Liver (tissue), 9 donors: ENCODE measurements around the gene YY1. TPM values are rescaled to one million over a fixed set of nuclear protein-coding genes. Genes with fewer than 3 reads are reported as not detected.

ENCODE experiments used
- DNase-seq: peaks from one replicate; pipeline ENCODE4 v3.0.0-alpha.2; 2017; ENCODE audit warnings: low spot score
- H3K27ac ChIP-seq, 2 donors: one replicate each; pipeline ENCODE4 v1.7.0; 2013; ENCODE audit warnings: inconsistent platforms in 2 of 2, low read length in 2 of 2, control low read depth in 1 of 2, low read depth in 1 of 2, mild to moderate bottlenecking in 1 of 2
- H3K27me3 ChIP-seq, 4 donors: one replicate each; pipeline versions ENCODE4 v1.6.1 to v1.7.0; 2013; ENCODE audit warnings: low read length in 3 of 4, inconsistent platforms in 1 of 4, mild to moderate bottlenecking in 1 of 4, moderate library complexity in 1 of 4; ENCODE audit not compliant: control insufficient read depth in 4 of 4, insufficient read depth in 4 of 4
- H3K36me3 ChIP-seq, 4 donors: one replicate each; pipeline versions ENCODE4 v1.6.1 to v1.7.0; 2013; ENCODE audit warnings: low read length in 3 of 4, mild to moderate bottlenecking in 3 of 4, low read depth in 1 of 4, moderate library complexity in 1 of 4; ENCODE audit not compliant: control insufficient read depth in 4 of 4, insufficient read depth in 3 of 4
- H3K4me1 ChIP-seq, 4 donors: one replicate each; pipeline versions ENCODE4 v1.6.1 to v1.7.0; 2013; ENCODE audit warnings: low read length in 3 of 4, mild to moderate bottlenecking in 3 of 4, moderate library complexity in 1 of 4; ENCODE audit not compliant: control insufficient read depth in 4 of 4, insufficient read depth in 4 of 4
- H3K4me3 ChIP-seq, 3 donors: one replicate each; pipeline versions ENCODE4 v1.6.1 to v1.7.0; 2013; ENCODE audit warnings: low read length in 3 of 3, control low read depth in 1 of 3, low read depth in 1 of 3, mild to moderate bottlenecking in 1 of 3
- H3K9ac ChIP-seq, 2 donors: one replicate each; pipeline ENCODE4 v1.7.0; 2013; ENCODE audit warnings: low read length in 2 of 2, mild to moderate bottlenecking in 2 of 2, moderate library complexity in 2 of 2, control low read depth in 1 of 2, low read depth in 1 of 2
- H3K9me3 ChIP-seq, 4 donors: one replicate each; pipeline versions ENCODE4 v1.6.1 to v1.7.0; 2013; ENCODE audit warnings: low read length in 3 of 4; ENCODE audit not compliant: control insufficient read depth in 4 of 4
- ATF3 ChIP-seq: IDR thresholded peaks from 2 replicates; pipeline ENCODE4 v1.6.1; 2016; ENCODE audit warnings: antibody characterized with exemption
- CTCF ChIP-seq: fragments of 150-350 bp; IDR thresholded peaks from 2 replicates; pipeline ENCODE4 v1.5.1; 2017; ENCODE audit warnings: improper control_type of control experiment, low read depth, low read length; ENCODE audit not compliant: missing input control
- EGR1 ChIP-seq, 2 donors: IDR thresholded peaks; 2 replicates each; pipeline ENCODE4 v1.6.1; 2016 to 2018; ENCODE audit warnings: antibody characterized with exemption in 2 of 2, low read depth in 2 of 2
- FOXA1 ChIP-seq: IDR thresholded peaks from 2 replicates; pipeline ENCODE4 v1.6.1; 2016; ENCODE audit warnings: antibody characterized with exemption
- FOXA2 ChIP-seq: IDR thresholded peaks from 2 replicates; pipeline ENCODE4 v1.6.1; 2016; ENCODE audit warnings: antibody characterized with exemption
- GABPA ChIP-seq, 2 donors: IDR thresholded peaks in 1 of 2; conservative IDR thresholded peaks in 1 of 2; 2 replicates each; pipeline ENCODE4 v1.6.1; 2016; ENCODE audit warnings: antibody characterized with exemption in 2 of 2, mild to moderate bottlenecking in 1 of 2, moderate library complexity in 1 of 2
- HNF4A ChIP-seq, 2 donors: conservative IDR thresholded peaks; 2 replicates each; pipeline ENCODE4 v1.6.1; 2016; ENCODE audit warnings: antibody characterized with exemption in 2 of 2, mild to moderate bottlenecking in 2 of 2
- JUND ChIP-seq, 2 donors: IDR thresholded peaks; 2 replicates each; pipeline ENCODE4 v1.6.1; 2016; ENCODE audit warnings: antibody characterized with exemption in 2 of 2
- MAX ChIP-seq: IDR thresholded peaks from 2 replicates; pipeline ENCODE4 v1.6.1; 2016; ENCODE audit warnings: antibody characterized with exemption
- NR2F2 ChIP-seq: IDR thresholded peaks from 2 replicates; pipeline ENCODE4 v1.6.1; 2016; ENCODE audit warnings: antibody characterized with exemption
- RAD21 ChIP-seq, 2 donors: IDR thresholded peaks; 2 replicates each; pipeline ENCODE4 v1.6.1; 2016; ENCODE audit warnings: antibody characterized with exemption in 2 of 2, mild to moderate bottlenecking in 2 of 2
- REST ChIP-seq: IDR thresholded peaks from 2 replicates; pipeline ENCODE4 v1.6.1; 2016; ENCODE audit warnings: antibody characterized with exemption, mild to moderate bottlenecking
- RXRA ChIP-seq, 2 donors: IDR thresholded peaks; 2 replicates each; pipeline ENCODE4 v1.6.1; 2017 to 2018; ENCODE audit warnings: antibody characterized with exemption in 2 of 2, mild to moderate bottlenecking in 1 of 2
- SP1 ChIP-seq: IDR thresholded peaks from 2 replicates; pipeline ENCODE4 v1.6.1; 2018; ENCODE audit warnings: antibody characterized with exemption, mild to moderate bottlenecking
- TAF1 ChIP-seq: conservative IDR thresholded peaks from 2 replicates; pipeline ENCODE4 v1.6.1; 2016; ENCODE audit warnings: antibody characterized with exemption, mild to moderate bottlenecking
- YY1 ChIP-seq: IDR thresholded peaks from 2 replicates; pipeline ENCODE4 v1.6.1; 2016; ENCODE audit warnings: antibody characterized with exemption, mild to moderate bottlenecking
- ZBTB33 ChIP-seq: IDR thresholded peaks from 2 replicates; pipeline ENCODE4 v1.6.1; 2016; ENCODE audit warnings: antibody characterized with exemption
- WGBS: extraction: QIAGEN DNeasy Blood & Tissue Kit; methylation state at CpG from one replicate; pipeline ENCODE4 v1.1.7; 2013; 5-methylcytosine and 5-hydroxymethylcytosine counted together
- polyA plus RNA-seq, 2 donors: library from polyadenylated mRNA; stranded (reverse) in 1 of 2; unstranded in 1 of 2; fragments of 200-250 nt in 1 of 2; fragments of >200 nt in 1 of 2; fragmentation: Nextera tagmentation in 1 of 2; extraction: Ambion mirVana in 1 of 2; gene quantifications; one replicate each; pipeline versions ENCODE4 v1.2.1 to v1.2.3, GENCODE V29; 2013 to 2015
- total RNA-seq, 2 donors: library from RNA; depleted of rRNA; stranded (reverse); fragments of >200 nt; gene quantifications; one replicate each; pipeline ENCODE4 v1.2.3, GENCODE V29; 2014
- donor health status: healthy.
- donor health status: healthy.
- donor health status: healthy.
- donor health status: healthy.
- donor health status: healthy.

Gene YY1
- total and polyA plus RNA-seq, 4 donors = 15.8 to 37.4 (median 28.8) TPM

GRCh38 chr14:100230361-100230760 is 8.6 kb upstream of the YY1 start:
- Histone ChIP-seq H3K4me3 (no peak overlapping the region), H3K36me3 (peaks cover 0 to 2% (median 0%) of the 10 kb centered on the region in 4 donors), H3K4me1 (no peaks in the 10 kb centered on the region), H3K9ac (no peak overlapping the region), H3K27me3 (no peaks in the 10 kb centered on the region), H3K27ac (no peak overlapping the region), H3K9me3 (no peaks in the 10 kb centered on the region)
- WGBS = 91% methylated on average over 5 of the region's 5 CpGs
- TF ChIP-seq YY1 (no peak), ZBTB33 (no peak), SP1 (no peak), ATF3 (no peak), MAX (no peak), EGR1 (IDR thresholded peaks at IDR 0.05; ENCODE audit: low read depth in 2 of 2) (no peak), NR2F2 (no peak), RAD21 (IDR thresholded peaks at IDR 0.05) (no peak), FOXA1 (no peak), JUND (IDR thresholded peaks at IDR 0.05) (no peak), TAF1 (no peak), GABPA (IDR thresholded peaks at IDR 0.05 in 1 of 2, conservative IDR thresholded peaks at IDR 0.05 in 1 of 2) (no peak), CTCF (no peak), RXRA (IDR thresholded peaks at IDR 0.05) (no peak), FOXA2 (no peak), REST (no peak)
- DNase-seq = no peak

- H3K9ac ChIP-seq = no peak overlapping the region
- no peaks in the 10 kb centered on the region for H3K27me3 ChIP-seq
- no peak for DNase-seq
- H3K4me1 ChIP-seq = peaks cover 7 to 20% (median 19%) of the 10 kb centered on the region in 4 donors
- no peak overlapping the region for H3K27ac ChIP-seq
- WGBS = 82% methylated on average over 4 of the region's 4 CpGs
- H3K4me3 ChIP-seq = no peak overlapping the region
- H3K36me3 ChIP-seq = peaks cover 0 to 2% (median under 1%) of the 10 kb centered on the region in 4 donors
- no peaks in the 10 kb centered on the region for H3K9me3 ChIP-seq
- no peak for TF ChIP-seq FOXA2
- TF ChIP-seq YY1 = no peak
- no peak for TF ChIP-seq EGR1 (IDR thresholded peaks at IDR 0.05; ENCODE audit: low read depth in 2 of 2)
- TF ChIP-seq SP1 = no peak
- TF ChIP-seq REST = no peak
- TF ChIP-seq MAX = no peak
- no peak for TF ChIP-seq ATF3
- TF ChIP-seq RAD21 (IDR thresholded peaks at IDR 0.05) = no peak
- no peak for TF ChIP-seq TAF1
- TF ChIP-seq GABPA (IDR thresholded peaks at IDR 0.05 in 1 of 2, conservative IDR thresholded peaks at IDR 0.05 in 1 of 2) = no peak
- no peak for TF ChIP-seq JUND (IDR thresholded peaks at IDR 0.05)
- TF ChIP-seq HNF4A (conservative IDR thresholded peaks at IDR 0.05) = no peak
- TF ChIP-seq FOXA1 = no peak
- TF ChIP-seq RXRA (IDR thresholded peaks at IDR 0.05) = no peak
- no peak for TF ChIP-seq NR2F2
These were observed 4.4 kb upstream of the YY1 start for GRCh38 chr14:100234511-100234910.
